SK-N-SH treated with all-trans-retinoic acid at 6 μM for 48 hours (cell line): Measurements from ENCODE around the gene VRTN.

Source experiments
- ARNTL ChIP-seq: fragments of 450-650 bp; formaldehyde crosslinking; IDR thresholded peaks from 2 replicates; pipeline ENCODE4 v1.5.0; 2020; ENCODE audit warnings: low read depth, mild to moderate bottlenecking, moderate library complexity, borderline replicate concordance
- BACH2 ChIP-seq: fragments of 250-450 bp; sonication (Bioruptor Pico); IDR thresholded peaks from 2 replicates; pipeline ENCODE4 v1.9.0; 2021; ENCODE audit warnings: mild to moderate bottlenecking, borderline replicate concordance
- ESRRG ChIP-seq: fragments of 250-450 bp; sonication (Bioruptor Pico); IDR thresholded peaks from 2 replicates; pipeline ENCODE4 v1.6.1; 2021; ENCODE audit warnings: mild to moderate bottlenecking
- SNAI2 ChIP-seq: fragments of 250-450 bp; sonication (Bioruptor Pico); IDR thresholded peaks from 2 replicates; pipeline ENCODE4 v1.5.0; 2020; ENCODE audit warnings: mild to moderate bottlenecking, moderate library complexity
- ZC3H10 ChIP-seq: fragments of 250-450 bp; sonication (Bioruptor Pico); IDR thresholded peaks from 2 replicates; pipeline ENCODE4 v1.5.1; 2021; ENCODE audit warnings: mild to moderate bottlenecking, moderate library complexity
- ZNF8 ChIP-seq: fragments of 450-650 bp; formaldehyde crosslinking; IDR thresholded peaks from 2 replicates; pipeline ENCODE4 v1.5.0; 2020; ENCODE audit warnings: mild to moderate bottlenecking, moderate library complexity
- TF ChIP-seq, protein P1 (sequence below): fragments of 250-450 bp; sonication (Bioruptor Pico); IDR thresholded peaks from 2 replicates; pipeline ENCODE4 v1.5.0; 2020; ENCODE audit warnings: mild to moderate bottlenecking, moderate library complexity
- TF ChIP-seq, protein P2 (sequence below): fragments of 250-450 bp; sonication (Bioruptor Pico); IDR thresholded peaks from 2 replicates; pipeline ENCODE4 v1.8.0; 2020; ENCODE audit warnings: mild to moderate bottlenecking, moderate library complexity, borderline replicate concordance

DNA sequence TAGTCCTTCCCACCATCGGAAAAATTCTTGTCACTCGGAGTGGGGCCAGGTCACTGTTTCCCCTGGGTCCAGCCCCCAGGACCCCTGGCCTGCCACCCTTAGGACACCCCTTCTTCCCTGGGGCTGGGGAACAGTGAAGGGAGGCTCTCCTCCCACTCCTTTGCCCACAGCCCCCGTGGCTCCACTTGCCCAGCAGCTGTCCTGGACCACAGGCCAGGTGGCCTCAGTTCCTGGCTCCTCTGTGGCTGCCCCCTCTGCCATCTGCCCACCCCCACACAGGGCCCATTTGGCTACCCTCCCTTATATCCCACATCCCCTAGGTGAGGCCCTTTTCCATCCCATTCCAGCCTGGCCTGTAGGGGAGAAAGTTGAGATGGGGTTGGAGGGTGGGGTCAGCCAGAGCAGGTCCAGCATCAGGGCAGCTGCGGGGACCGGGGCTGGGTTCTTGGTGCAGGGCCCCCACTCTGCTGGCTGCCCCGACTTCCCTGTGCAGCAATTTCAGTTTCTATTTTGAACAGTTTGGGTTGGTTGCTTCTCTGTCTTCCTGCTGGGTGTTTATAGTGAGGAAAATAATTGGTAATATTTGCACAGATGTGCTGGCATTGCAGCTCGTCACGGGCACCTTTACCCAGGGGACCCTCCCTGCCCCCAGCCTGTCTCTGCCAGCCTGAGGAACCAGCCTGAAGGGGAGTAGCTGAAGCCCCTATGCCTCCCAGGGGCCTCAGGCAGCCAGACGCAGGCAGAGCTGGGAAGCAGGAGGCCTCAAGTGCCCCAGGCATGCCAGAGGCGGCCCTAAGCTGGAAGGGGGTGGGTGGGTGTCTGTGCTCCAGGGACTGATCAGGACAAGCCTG lies 54.4 kb downstream of the VRTN start:
- TF ChIP-seq, protein P1, sequence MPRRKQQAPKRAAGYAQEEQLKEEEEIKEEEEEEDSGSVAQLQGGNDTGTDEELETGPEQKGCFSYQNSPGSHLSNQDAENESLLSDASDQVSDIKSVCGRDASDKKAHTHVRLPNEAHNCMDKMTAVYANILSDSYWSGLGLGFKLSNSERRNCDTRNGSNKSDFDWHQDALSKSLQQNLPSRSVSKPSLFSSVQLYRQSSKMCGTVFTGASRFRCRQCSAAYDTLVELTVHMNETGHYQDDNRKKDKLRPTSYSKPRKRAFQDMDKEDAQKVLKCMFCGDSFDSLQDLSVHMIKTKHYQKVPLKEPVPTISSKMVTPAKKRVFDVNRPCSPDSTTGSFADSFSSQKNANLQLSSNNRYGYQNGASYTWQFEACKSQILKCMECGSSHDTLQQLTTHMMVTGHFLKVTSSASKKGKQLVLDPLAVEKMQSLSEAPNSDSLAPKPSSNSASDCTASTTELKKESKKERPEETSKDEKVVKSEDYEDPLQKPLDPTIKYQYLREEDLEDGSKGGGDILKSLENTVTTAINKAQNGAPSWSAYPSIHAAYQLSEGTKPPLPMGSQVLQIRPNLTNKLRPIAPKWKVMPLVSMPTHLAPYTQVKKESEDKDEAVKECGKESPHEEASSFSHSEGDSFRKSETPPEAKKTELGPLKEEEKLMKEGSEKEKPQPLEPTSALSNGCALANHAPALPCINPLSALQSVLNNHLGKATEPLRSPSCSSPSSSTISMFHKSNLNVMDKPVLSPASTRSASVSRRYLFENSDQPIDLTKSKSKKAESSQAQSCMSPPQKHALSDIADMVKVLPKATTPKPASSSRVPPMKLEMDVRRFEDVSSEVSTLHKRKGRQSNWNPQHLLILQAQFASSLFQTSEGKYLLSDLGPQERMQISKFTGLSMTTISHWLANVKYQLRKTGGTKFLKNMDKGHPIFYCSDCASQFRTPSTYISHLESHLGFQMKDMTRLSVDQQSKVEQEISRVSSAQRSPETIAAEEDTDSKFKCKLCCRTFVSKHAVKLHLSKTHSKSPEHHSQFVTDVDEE: no peak
- TF ChIP-seq, protein P2, sequence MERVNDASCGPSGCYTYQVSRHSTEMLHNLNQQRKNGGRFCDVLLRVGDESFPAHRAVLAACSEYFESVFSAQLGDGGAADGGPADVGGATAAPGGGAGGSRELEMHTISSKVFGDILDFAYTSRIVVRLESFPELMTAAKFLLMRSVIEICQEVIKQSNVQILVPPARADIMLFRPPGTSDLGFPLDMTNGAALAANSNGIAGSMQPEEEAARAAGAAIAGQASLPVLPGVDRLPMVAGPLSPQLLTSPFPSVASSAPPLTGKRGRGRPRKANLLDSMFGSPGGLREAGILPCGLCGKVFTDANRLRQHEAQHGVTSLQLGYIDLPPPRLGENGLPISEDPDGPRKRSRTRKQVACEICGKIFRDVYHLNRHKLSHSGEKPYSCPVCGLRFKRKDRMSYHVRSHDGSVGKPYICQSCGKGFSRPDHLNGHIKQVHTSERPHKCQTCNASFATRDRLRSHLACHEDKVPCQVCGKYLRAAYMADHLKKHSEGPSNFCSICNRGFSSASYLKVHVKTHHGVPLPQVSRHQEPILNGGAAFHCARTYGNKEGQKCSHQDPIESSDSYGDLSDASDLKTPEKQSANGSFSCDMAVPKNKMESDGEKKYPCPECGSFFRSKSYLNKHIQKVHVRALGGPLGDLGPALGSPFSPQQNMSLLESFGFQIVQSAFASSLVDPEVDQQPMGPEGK (CRISPR knock-in tag): no peak
- no peak for TF ChIP-seq ZC3H10 (CRISPR knock-in tag)
- no peak for TF ChIP-seq ESRRG
- no peak for TF ChIP-seq ZNF8 (CRISPR knock-in tag)
- TF ChIP-seq BACH2: no peak
- TF ChIP-seq SNAI2 (CRISPR knock-in tag): no peak
- no peak for TF ChIP-seq ARNTL (CRISPR knock-in tag)
